ENCODE measurements around the gene TTC8.

GRCh38 chr14:88852632-88853031 lies 28.2 kb downstream of the TTC8 start:
- TF ChIP-seq, protein P1, sequence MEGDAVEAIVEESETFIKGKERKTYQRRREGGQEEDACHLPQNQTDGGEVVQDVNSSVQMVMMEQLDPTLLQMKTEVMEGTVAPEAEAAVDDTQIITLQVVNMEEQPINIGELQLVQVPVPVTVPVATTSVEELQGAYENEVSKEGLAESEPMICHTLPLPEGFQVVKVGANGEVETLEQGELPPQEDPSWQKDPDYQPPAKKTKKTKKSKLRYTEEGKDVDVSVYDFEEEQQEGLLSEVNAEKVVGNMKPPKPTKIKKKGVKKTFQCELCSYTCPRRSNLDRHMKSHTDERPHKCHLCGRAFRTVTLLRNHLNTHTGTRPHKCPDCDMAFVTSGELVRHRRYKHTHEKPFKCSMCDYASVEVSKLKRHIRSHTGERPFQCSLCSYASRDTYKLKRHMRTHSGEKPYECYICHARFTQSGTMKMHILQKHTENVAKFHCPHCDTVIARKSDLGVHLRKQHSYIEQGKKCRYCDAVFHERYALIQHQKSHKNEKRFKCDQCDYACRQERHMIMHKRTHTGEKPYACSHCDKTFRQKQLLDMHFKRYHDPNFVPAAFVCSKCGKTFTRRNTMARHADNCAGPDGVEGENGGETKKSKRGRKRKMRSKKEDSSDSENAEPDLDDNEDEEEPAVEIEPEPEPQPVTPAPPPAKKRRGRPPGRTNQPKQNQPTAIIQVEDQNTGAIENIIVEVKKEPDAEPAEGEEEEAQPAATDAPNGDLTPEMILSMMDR (tag by site-specific recombination; IDR thresholded peaks at IDR 0.05) = no peak
- no peak for TF ChIP-seq YY1 (tag by site-specific recombination; IDR thresholded peaks at IDR 0.05)
- no peak for TF ChIP-seq ZNF404 (tag by site-specific recombination; IDR thresholded peaks at IDR 0.05)
- no peak for TF ChIP-seq HOXA7 (CRISPR knock-in tag; IDR thresholded peaks at IDR 0.05; ENCODE audit: borderline replicate concordance)
- TF ChIP-seq ZNF157 (tag by site-specific recombination; IDR thresholded peaks at IDR 0.05) = no peak
- TF ChIP-seq ZNF777 (tag by site-specific recombination; IDR thresholded peaks at IDR 0.05; ENCODE audit: borderline replicate concordance) = no peak
- TF ChIP-seq ZBTB7A (tag by site-specific recombination; IDR thresholded peaks at IDR 0.05; ENCODE audit: low read depth) = no peak

Data from HEK293 (cell line).